HEK293 (cell line): Measurements from ENCODE around the gene PPFIA4.

Experiments used
- CTCF ChIP-seq: fragments of 450-650 bp; formaldehyde crosslinking; IDR thresholded peaks from 2 replicates; pipeline ENCODE4 v1.5.1; 2016; ENCODE audit warnings: missing biosample characterization, missing genetic modification characterization
- YY1 ChIP-seq: fragments of 450-650 bp; formaldehyde crosslinking; IDR thresholded peaks from 2 replicates; pipeline ENCODE4 v1.5.1; 2018; ENCODE audit warnings: missing biosample characterization, missing genetic modification characterization
- ZBTB17 ChIP-seq: fragments of 450-650 bp; formaldehyde crosslinking; IDR thresholded peaks from 2 replicates; pipeline ENCODE4 v1.5.1; 2016; ENCODE audit warnings: missing biosample characterization, missing genetic modification characterization
- ZNF157 ChIP-seq: fragments of 450-650 bp; formaldehyde crosslinking; IDR thresholded peaks from 2 replicates; pipeline ENCODE4 v1.5.1; 2016; ENCODE audit warnings: missing biosample characterization, missing genetic modification characterization
- ZNF23 ChIP-seq: fragments of 450-650 bp; formaldehyde crosslinking; IDR thresholded peaks from 2 replicates; pipeline ENCODE4 v1.5.1; 2016; ENCODE audit warnings: missing biosample characterization, missing genetic modification characterization, borderline replicate concordance
- ZNF341 ChIP-seq: fragments of 450-650 bp; formaldehyde crosslinking; IDR thresholded peaks from 2 replicates; pipeline ENCODE4; 2016; ENCODE audit warnings: low read depth, missing biosample characterization, missing genetic modification characterization
- TF ChIP-seq, protein P1 (sequence below): fragments of 450-650 bp; formaldehyde crosslinking; IDR thresholded peaks from 2 replicates; pipeline ENCODE4 v1.5.1; 2016; ENCODE audit warnings: missing biosample characterization, missing genetic modification characterization, low read depth
- TF ChIP-seq, protein P2 (sequence below): fragments of 450-650 bp; formaldehyde crosslinking; IDR thresholded peaks from 2 replicates; pipeline ENCODE4 v1.5.1; 2016; ENCODE audit warnings: missing biosample characterization, missing genetic modification characterization

DNA sequence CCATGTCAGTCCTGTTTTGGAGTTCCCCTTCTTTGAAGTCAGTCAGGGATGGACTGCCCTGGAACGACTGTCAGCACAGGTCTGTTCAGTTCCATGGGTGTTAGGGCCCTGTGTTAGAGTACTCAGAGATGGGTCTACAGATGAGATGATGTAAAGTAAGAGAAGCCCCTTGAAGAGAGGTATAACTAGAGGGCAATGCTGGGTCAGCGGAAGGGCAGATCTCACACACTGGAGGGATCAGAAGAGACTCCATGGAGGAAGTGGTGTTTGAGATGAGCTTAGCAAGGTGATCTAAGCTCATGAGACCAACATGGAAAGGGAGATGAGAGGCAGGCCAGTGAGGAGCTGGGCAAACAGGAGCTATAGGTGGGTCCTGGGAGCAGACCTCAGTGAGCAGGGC, 7.6 kb downstream of the PPFIA4 start:
- no peak for TF ChIP-seq CTCF
- no peak for TF ChIP-seq ZBTB17 (tag by site-specific recombination)
- no peak for TF ChIP-seq YY1 (tag by site-specific recombination)
- no peak for TF ChIP-seq ZNF157 (tag by site-specific recombination)
- no peak for TF ChIP-seq ZNF23 (tag by site-specific recombination)
- TF ChIP-seq, protein P1, sequence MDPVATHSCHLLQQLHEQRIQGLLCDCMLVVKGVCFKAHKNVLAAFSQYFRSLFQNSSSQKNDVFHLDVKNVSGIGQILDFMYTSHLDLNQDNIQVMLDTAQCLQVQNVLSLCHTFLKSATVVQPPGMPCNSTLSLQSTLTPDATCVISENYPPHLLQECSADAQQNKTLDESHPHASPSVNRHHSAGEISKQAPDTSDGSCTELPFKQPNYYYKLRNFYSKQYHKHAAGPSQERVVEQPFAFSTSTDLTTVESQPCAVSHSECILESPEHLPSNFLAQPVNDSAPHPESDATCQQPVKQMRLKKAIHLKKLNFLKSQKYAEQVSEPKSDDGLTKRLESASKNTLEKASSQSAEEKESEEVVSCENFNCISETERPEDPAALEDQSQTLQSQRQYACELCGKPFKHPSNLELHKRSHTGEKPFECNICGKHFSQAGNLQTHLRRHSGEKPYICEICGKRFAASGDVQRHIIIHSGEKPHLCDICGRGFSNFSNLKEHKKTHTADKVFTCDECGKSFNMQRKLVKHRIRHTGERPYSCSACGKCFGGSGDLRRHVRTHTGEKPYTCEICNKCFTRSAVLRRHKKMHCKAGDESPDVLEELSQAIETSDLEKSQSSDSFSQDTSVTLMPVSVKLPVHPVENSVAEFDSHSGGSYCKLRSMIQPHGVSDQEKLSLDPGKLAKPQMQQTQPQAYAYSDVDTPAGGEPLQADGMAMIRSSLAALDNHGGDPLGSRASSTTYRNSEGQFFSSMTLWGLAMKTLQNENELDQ = no peak
- TF ChIP-seq, protein P2, sequence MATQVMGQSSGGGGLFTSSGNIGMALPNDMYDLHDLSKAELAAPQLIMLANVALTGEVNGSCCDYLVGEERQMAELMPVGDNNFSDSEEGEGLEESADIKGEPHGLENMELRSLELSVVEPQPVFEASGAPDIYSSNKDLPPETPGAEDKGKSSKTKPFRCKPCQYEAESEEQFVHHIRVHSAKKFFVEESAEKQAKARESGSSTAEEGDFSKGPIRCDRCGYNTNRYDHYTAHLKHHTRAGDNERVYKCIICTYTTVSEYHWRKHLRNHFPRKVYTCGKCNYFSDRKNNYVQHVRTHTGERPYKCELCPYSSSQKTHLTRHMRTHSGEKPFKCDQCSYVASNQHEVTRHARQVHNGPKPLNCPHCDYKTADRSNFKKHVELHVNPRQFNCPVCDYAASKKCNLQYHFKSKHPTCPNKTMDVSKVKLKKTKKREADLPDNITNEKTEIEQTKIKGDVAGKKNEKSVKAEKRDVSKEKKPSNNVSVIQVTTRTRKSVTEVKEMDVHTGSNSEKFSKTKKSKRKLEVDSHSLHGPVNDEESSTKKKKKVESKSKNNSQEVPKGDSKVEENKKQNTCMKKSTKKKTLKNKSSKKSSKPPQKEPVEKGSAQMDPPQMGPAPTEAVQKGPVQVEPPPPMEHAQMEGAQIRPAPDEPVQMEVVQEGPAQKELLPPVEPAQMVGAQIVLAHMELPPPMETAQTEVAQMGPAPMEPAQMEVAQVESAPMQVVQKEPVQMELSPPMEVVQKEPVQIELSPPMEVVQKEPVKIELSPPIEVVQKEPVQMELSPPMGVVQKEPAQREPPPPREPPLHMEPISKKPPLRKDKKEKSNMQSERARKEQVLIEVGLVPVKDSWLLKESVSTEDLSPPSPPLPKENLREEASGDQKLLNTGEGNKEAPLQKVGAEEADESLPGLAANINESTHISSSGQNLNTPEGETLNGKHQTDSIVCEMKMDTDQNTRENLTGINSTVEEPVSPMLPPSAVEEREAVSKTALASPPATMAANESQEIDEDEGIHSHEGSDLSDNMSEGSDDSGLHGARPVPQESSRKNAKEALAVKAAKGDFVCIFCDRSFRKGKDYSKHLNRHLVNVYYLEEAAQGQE = no peak
- no peak for TF ChIP-seq ZNF341 (tag by site-specific recombination)
